WTC11 (cell line): Measurements from ENCODE around the gene RBMS1. TPM values are rescaled to one million over a fixed set of nuclear protein-coding genes. Genes with fewer than 3 reads are reported as not detected.

ENCODE experiments used
- ATAC-seq: fragments of 200-7000 bp; cut with Tn5 transposase; 2 replicates; pipeline ENCODE4 v1.10.0; 2021; ENCODE audit warnings: mild to moderate bottlenecking, moderate library complexity
- CTCF ChIA-PET: fragments of 300-600 bp; sonication (Branson Sonifier 250); formaldehyde crosslinking; loops from one replicate; lab custom pipeline; 2021; ENCODE audit warnings: antibody characterized with exemption; lab: Charles Lee
- POLR2A ChIA-PET: fragments of 350-600 bp; sonication (Branson Sonifier 250); formaldehyde crosslinking; loops from one replicate; lab custom pipeline; 2021; ENCODE audit warnings: antibody characterized with exemption; lab: Charles Lee
- DNase-seq: peaks from one replicate; pipeline ENCODE4 v3.0.0; 2021; ENCODE audit warnings: low spot score
- H3K27ac Mint-ChIP-seq: 2 replicates; pipeline ENCODE4 v1.8.0; 2021; ENCODE audit warnings: mixed read lengths
- H3K27me3 Mint-ChIP-seq: 2 replicates; pipeline ENCODE4 v1.8.0; 2021; ENCODE audit warnings: low read depth, mild to moderate bottlenecking, moderate library complexity, mixed read lengths
- H3K36me3 Mint-ChIP-seq: 2 replicates; pipeline ENCODE4 v1.8.0; 2021; ENCODE audit warnings: mixed read lengths
- H3K4me1 Mint-ChIP-seq: 2 replicates; pipeline ENCODE4 v1.8.0; 2022; ENCODE audit warnings: mixed read lengths
- H3K4me3 Mint-ChIP-seq: 2 replicates; pipeline ENCODE4 v1.8.0; 2021; ENCODE audit warnings: mild to moderate bottlenecking, moderate library complexity, mixed read lengths
- H3K9me3 Mint-ChIP-seq: 2 replicates; pipeline ENCODE4 v1.8.0; 2021; ENCODE audit warnings: mixed read lengths
- AR ChIP-seq: fragments of 250-450 bp; sonication (Bioruptor Pico); IDR thresholded peaks from 2 replicates; pipeline ENCODE4 v1.9.0; 2021; ENCODE audit warnings: mild to moderate bottlenecking
- ATF1 ChIP-seq: sonication (generic); formaldehyde crosslinking; IDR thresholded peaks from 2 replicates; pipeline ENCODE4 v1.8.1; 2023; ENCODE audit warnings: mild to moderate bottlenecking, moderate library complexity, missing genetic modification reagents
- EMX1 ChIP-seq: fragments of 250-450 bp; sonication (Bioruptor Pico); IDR thresholded peaks from 2 replicates; pipeline ENCODE4 v1.8.0; 2021; ENCODE audit warnings: mild to moderate bottlenecking
- ERG ChIP-seq: fragments of 250-450 bp; sonication (Bioruptor Pico); IDR thresholded peaks from 2 replicates; pipeline ENCODE4 v1.8.0; 2021; ENCODE audit warnings: mild to moderate bottlenecking
- ETV6 ChIP-seq: sonication (generic); formaldehyde crosslinking; IDR thresholded peaks from 2 replicates; pipeline ENCODE4 v1.8.1; 2022; ENCODE audit warnings: mild to moderate bottlenecking, missing genetic modification reagents
- GABPB1 ChIP-seq: sonication (generic); formaldehyde crosslinking; IDR thresholded peaks from 2 replicates; pipeline ENCODE4 v1.8.1; 2023; ENCODE audit warnings: mild to moderate bottlenecking, missing genetic modification reagents
- HMGA2 ChIP-seq: fragments of 250-450 bp; sonication (Bioruptor Pico); IDR thresholded peaks from 2 replicates; pipeline ENCODE4 v1.4.0; 2021; ENCODE audit warnings: mild to moderate bottlenecking, moderate library complexity
- JUN ChIP-seq: sonication (generic); formaldehyde crosslinking; IDR thresholded peaks from 2 replicates; pipeline ENCODE4 v1.8.0; 2023; ENCODE audit warnings: mild to moderate bottlenecking, missing genetic modification reagents
- MLX ChIP-seq: sonication (generic); formaldehyde crosslinking; IDR thresholded peaks from 2 replicates; pipeline ENCODE4 v1.8.1; 2023; ENCODE audit warnings: mild to moderate bottlenecking, missing genetic modification reagents, moderate library complexity
- MXD4 ChIP-seq: fragments of 250-450 bp; sonication (Bioruptor Pico); IDR thresholded peaks from 2 replicates; pipeline ENCODE4 v1.8.0; 2021; ENCODE audit warnings: mild to moderate bottlenecking, moderate library complexity, borderline replicate concordance
- MYBL2 ChIP-seq: sonication (generic); formaldehyde crosslinking; IDR thresholded peaks from 2 replicates; pipeline ENCODE4 v1.8.1; 2023; ENCODE audit warnings: mild to moderate bottlenecking, moderate library complexity, missing genetic modification reagents
- NR2C2 ChIP-seq: sonication (generic); formaldehyde crosslinking; IDR thresholded peaks from 2 replicates; pipeline ENCODE4 v1.8.0; 2022; ENCODE audit warnings: mild to moderate bottlenecking, missing genetic modification reagents
- PREB ChIP-seq: sonication (generic); formaldehyde crosslinking; IDR thresholded peaks from 2 replicates; pipeline ENCODE4 v1.8.1; 2022; ENCODE audit warnings: mild to moderate bottlenecking, missing genetic modification reagents, moderate library complexity, borderline replicate concordance
- PRRX2 ChIP-seq: fragments of 250-450 bp; sonication (Bioruptor Pico); IDR thresholded peaks from 2 replicates; pipeline ENCODE4 v1.8.0; 2021; ENCODE audit warnings: mild to moderate bottlenecking
- SMAD4 ChIP-seq: sonication (generic); formaldehyde crosslinking; IDR thresholded peaks from 2 replicates; pipeline ENCODE4 v1.8.0; 2022; ENCODE audit warnings: mild to moderate bottlenecking, missing genetic modification reagents
- SP1 ChIP-seq: sonication (generic); formaldehyde crosslinking; conservative IDR thresholded peaks from 2 replicates; pipeline ENCODE4 v1.8.1; 2022; ENCODE audit warnings: missing genetic modification reagents
- TEAD4 ChIP-seq: sonication (generic); formaldehyde crosslinking; IDR thresholded peaks from 2 replicates; pipeline ENCODE4 v1.8.0; 2022; ENCODE audit warnings: mild to moderate bottlenecking, missing genetic modification reagents
- ZBTB21 ChIP-seq: sonication (generic); formaldehyde crosslinking; IDR thresholded peaks from 2 replicates; pipeline ENCODE4 v1.8.1; 2023; ENCODE audit warnings: mild to moderate bottlenecking, missing genetic modification reagents, borderline replicate concordance
- ZNF138 ChIP-seq: sonication (generic); formaldehyde crosslinking; conservative IDR thresholded peaks from 2 replicates; pipeline ENCODE4 v1.8.1; 2022; ENCODE audit warnings: mild to moderate bottlenecking, moderate library complexity, missing genetic modification reagents
- ZNF232 ChIP-seq: sonication (generic); formaldehyde crosslinking; IDR thresholded peaks from 2 replicates; pipeline ENCODE4 v1.8.0; 2022; ENCODE audit warnings: mild to moderate bottlenecking, missing genetic modification reagents
- ZNF281 ChIP-seq: sonication (generic); formaldehyde crosslinking; IDR thresholded peaks from 2 replicates; pipeline ENCODE4 v1.8.0; 2023; ENCODE audit warnings: mild to moderate bottlenecking, missing genetic modification reagents
- ZNF317 ChIP-seq: sonication (generic); formaldehyde crosslinking; IDR thresholded peaks from 2 replicates; pipeline ENCODE4 v1.8.1; 2023; ENCODE audit warnings: low read depth, mild to moderate bottlenecking, moderate library complexity, missing genetic modification reagents, borderline replicate concordance
- ZNF396 ChIP-seq: fragments of 250-450 bp; sonication (Bioruptor Pico); IDR thresholded peaks from 2 replicates; pipeline ENCODE4 v1.8.0; 2021; ENCODE audit warnings: mild to moderate bottlenecking, moderate library complexity, borderline replicate concordance
- ZNF512 ChIP-seq: sonication (generic); formaldehyde crosslinking; IDR thresholded peaks from 2 replicates; pipeline ENCODE4 v1.8.1; 2022; ENCODE audit warnings: missing genetic modification reagents, borderline replicate concordance
- ZSCAN18 ChIP-seq: fragments of 250-450 bp; sonication (Bioruptor Pico); IDR thresholded peaks from 2 replicates; pipeline ENCODE4 v2.1.2; 2022; ENCODE audit warnings: mild to moderate bottlenecking, moderate library complexity
- total RNA-seq: library from RNA; stranded (reverse); gene quantifications from 3 replicates; pipeline ENCODE4 v1.2.3, GENCODE V29; 2021

RBMS1 gene
- total RNA-seq, 1 experiment from 2014 or later = 56.3 TPM

- no peak for TF ChIP-seq ZNF512
- TF ChIP-seq GABPB1 (CRISPR knock-in tag) = no peak
- TF ChIP-seq SP1 = no peak
- TF ChIP-seq ATF1 (CRISPR knock-in tag) = no peak
- no peak for TF ChIP-seq MXD4
- no peak for TF ChIP-seq JUN (CRISPR knock-in tag)
- no peak for TF ChIP-seq ZBTB21 (CRISPR knock-in tag)
- TF ChIP-seq AR (CRISPR knock-in tag) = no peak
- TF ChIP-seq SMAD4 (CRISPR knock-in tag) = no peak
- TF ChIP-seq, all 79 proteins: peak for 0
These were observed 33.3 kb downstream of the RBMS1 start (continued) for GRCh38 chr2:160460333-160460731.

- Mint-ChIP-seq H3K4me1 (peaks cover 11% of the 10 kb centered on the region; the same call in 1 of the 2 replicates), H3K27me3 (no peaks in the 10 kb centered on the region), H3K27ac (no peak overlapping the region), H3K4me3 (no peak overlapping the region), H3K9me3 (no peaks in the 10 kb centered on the region), H3K36me3 (peaks cover 3% of the 10 kb centered on the region; the same call in 1 of the 2 replicates)
- ChIA-PET CTCF (no interaction called here), POLR2A (no interaction called here)
- ATAC-seq (0 out of 2 replicates have a peak, but pooled peaks have one; percentile 50), DNase-seq (no peak)
- no peak for TF ChIP-seq PRRX2 (CRISPR knock-in tag)
- no peak for TF ChIP-seq ERG
- TF ChIP-seq HMGA2 = no peak
- no peak for TF ChIP-seq ZBTB21 (CRISPR knock-in tag)
- no peak for TF ChIP-seq MXD4
- no peak for TF ChIP-seq PREB (CRISPR knock-in tag)
- no peak for TF ChIP-seq ZNF138 (CRISPR knock-in tag)
- no peak for TF ChIP-seq EMX1 (CRISPR knock-in tag)
- no peak for TF ChIP-seq ZNF317 (CRISPR knock-in tag)
- TF ChIP-seq ZNF232 (CRISPR knock-in tag) = no peak
- no peak for TF ChIP-seq ZSCAN18 (CRISPR knock-in tag)
- no peak for TF ChIP-seq TEAD4 (CRISPR knock-in tag)
- TF ChIP-seq ZNF281 (CRISPR knock-in tag) = no peak
- TF ChIP-seq ETV6 = no peak
- TF ChIP-seq ZNF396 (CRISPR knock-in tag) = no peak
- TF ChIP-seq NR2C2 (CRISPR knock-in tag) = no peak
- no peak for TF ChIP-seq MLX (CRISPR knock-in tag)
- TF ChIP-seq MYBL2 = no peak
These were observed 33.9 kb downstream of the RBMS1 start for GRCh38 chr2:160459538-160460332.
